Measurements from ENCODE around the gene D2HGDH.

DNA sequence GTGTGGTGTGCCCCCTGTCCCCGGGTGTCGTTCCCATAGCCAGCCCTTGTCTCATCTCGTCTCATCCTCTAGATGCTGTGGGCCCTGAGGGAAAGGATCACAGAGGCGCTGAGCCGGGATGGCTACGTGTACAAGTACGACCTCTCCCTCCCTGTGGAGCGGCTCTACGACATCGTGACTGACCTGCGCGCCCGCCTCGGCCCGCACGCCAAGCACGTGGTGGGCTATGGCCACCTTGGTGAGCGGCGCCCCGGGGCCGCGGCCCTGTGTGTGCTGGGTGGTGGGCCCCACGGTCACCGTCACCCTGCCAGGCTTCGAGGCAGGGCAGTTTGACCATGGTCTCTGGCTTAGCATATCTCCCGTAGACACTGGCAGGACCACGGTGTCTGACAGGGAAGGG lies 21.3 kb downstream of the D2HGDH start:
- TF ChIP-seq, protein P1, sequence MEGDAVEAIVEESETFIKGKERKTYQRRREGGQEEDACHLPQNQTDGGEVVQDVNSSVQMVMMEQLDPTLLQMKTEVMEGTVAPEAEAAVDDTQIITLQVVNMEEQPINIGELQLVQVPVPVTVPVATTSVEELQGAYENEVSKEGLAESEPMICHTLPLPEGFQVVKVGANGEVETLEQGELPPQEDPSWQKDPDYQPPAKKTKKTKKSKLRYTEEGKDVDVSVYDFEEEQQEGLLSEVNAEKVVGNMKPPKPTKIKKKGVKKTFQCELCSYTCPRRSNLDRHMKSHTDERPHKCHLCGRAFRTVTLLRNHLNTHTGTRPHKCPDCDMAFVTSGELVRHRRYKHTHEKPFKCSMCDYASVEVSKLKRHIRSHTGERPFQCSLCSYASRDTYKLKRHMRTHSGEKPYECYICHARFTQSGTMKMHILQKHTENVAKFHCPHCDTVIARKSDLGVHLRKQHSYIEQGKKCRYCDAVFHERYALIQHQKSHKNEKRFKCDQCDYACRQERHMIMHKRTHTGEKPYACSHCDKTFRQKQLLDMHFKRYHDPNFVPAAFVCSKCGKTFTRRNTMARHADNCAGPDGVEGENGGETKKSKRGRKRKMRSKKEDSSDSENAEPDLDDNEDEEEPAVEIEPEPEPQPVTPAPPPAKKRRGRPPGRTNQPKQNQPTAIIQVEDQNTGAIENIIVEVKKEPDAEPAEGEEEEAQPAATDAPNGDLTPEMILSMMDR (conservative IDR thresholded peaks at IDR 0.05 in 1 of 2, IDR thresholded peaks at IDR 0.05 in 1 of 2; ENCODE audit: extremely low read depth in 1 of 2, insufficient read depth in 1 of 2, low read depth in 1 of 2, low read length in 2 of 2), result no peak
- TF ChIP-seq EZH2 (IDR thresholded peaks at IDR 0.05; ENCODE audit: borderline replicate concordance, low read length), result no peak

Data from mammary epithelial cell (primary cell).